PFSK-1 (cell line): ENCODE data around the gene EIF3D.

Experiments used
- FOXP2 ChIP-seq: optimal IDR thresholded peaks from 2 replicates; pipeline ENCODE3; 2011; ENCODE audit warnings: borderline replicate concordance, control low read depth, inconsistent platforms; ENCODE audit not compliant: insufficient read depth; ENCODE audit errors: extremely low read length, extremely low read depth
- POLR2AphosphoS5 ChIP-seq: IDR thresholded peaks from 2 replicates; pipeline ENCODE4 v1.6.1; 2012; ENCODE audit warnings: low read depth, mild to moderate bottlenecking, control low read depth, low read length, moderate library complexity
- REST ChIP-seq, 2 experiments: IDR thresholded peaks; 2 replicates each; pipeline versions ENCODE4 v1.6.1 to v1.8.0; 2011 to 2012; ENCODE audit warnings: low read depth in 2 of 2, low read length in 2 of 2, control low read depth in 1 of 2, inconsistent platforms in 1 of 2, mild to moderate bottlenecking in 1 of 2, moderate library complexity in 1 of 2; ENCODE audit not compliant: insufficient read depth in 1 of 2
- SIN3A ChIP-seq: IDR thresholded peaks from 2 replicates; pipeline ENCODE4 v1.6.1; 2012; ENCODE audit warnings: mild to moderate bottlenecking, low read length, moderate library complexity, borderline replicate concordance; ENCODE audit not compliant: insufficient read depth
- TAF1 ChIP-seq: IDR thresholded peaks from 2 replicates; pipeline ENCODE4 v1.6.1; 2012; ENCODE audit warnings: low read length, control low read depth, borderline replicate concordance; ENCODE audit not compliant: insufficient read depth

EIF3D gene

GRCh38 chr22:36486619-36487384, 42.2 kb downstream of the EIF3D start:
- TF ChIP-seq REST (IDR thresholded peaks at IDR 0.05; ENCODE audit: insufficient read depth in 1 of 2, low read depth in 2 of 2, low read length in 2 of 2) = no peak
- TF ChIP-seq TAF1 = no peak
- TF ChIP-seq POLR2AphosphoS5 = no peak
- TF ChIP-seq SIN3A = no peak
- no peak for TF ChIP-seq FOXP2

- TF ChIP-seq TAF1 (peak; percentile 86; the same call in 1 of the 2 replicates), REST (IDR thresholded peaks at IDR 0.05; ENCODE audit: insufficient read depth in 1 of 2, low read depth in 2 of 2, low read length in 2 of 2) (peak in 1 of 2 experiments; percentile 10; a peak in 1 of 4 replicates), POLR2AphosphoS5 (peak; percentile 97), SIN3A (0 out of 2 replicates have a peak, but pooled peaks have one; percentile 23), FOXP2 (peak; percentile 76)
Measured at GRCh38 chr22:36481393-36482168, 47.4 kb downstream of the EIF3D start, which contains the start of gene TXN2. TSS of gene TXN2 (minus strand) at chr22:36481640. CDS start at chr22:36480837, 803 bp downstream.

DNA sequence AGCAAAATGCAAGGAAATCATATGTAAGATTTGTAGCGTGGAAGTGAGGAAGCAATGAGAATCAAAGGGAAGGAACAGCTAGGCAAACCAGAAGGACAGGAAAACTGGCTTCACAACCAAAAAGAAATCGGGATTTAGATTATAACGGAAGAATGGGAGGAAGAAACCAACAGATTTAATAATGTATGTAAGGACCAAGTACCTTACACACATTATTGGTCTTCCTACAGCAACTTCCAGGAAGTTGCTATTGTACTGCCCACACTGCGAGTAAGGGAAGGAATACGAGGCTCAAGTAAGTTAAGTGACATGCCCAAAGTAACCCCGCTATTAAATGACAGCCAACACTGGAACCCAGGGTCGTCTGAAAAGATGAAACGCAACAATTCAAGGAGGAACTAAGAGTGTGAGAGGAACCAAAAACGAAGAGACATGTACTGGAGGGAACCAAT, 48.0 kb downstream of the EIF3D start:
- no peak for TF ChIP-seq FOXP2
- no peak for TF ChIP-seq POLR2AphosphoS5
- TF ChIP-seq SIN3A = no peak
- no peak for TF ChIP-seq TAF1
- TF ChIP-seq REST (IDR thresholded peaks at IDR 0.05; ENCODE audit: insufficient read depth in 1 of 2, low read depth in 2 of 2, low read length in 2 of 2) = no peak

DNA sequence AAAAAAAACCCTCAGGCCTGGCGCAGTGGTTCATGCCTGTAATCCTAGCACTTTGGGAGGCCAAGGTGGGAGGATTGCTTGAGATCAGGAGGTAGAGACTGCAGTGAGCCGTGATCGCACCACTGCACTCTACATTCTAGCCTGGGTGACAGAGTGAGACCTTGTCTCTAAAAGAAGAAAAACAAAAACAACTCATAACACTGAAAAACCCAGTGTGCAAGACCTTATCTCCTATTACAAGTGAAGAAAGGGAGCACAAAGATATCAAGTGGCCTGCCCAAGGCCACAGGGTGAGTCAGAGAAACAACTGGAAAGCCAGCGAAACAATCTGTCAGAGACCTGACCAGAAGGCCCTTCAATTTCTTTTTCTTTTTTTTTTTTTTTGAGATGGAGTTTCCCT, 50.0 kb downstream of the EIF3D start:
- TF ChIP-seq SIN3A = no peak
- TF ChIP-seq TAF1 = no peak
- TF ChIP-seq REST (IDR thresholded peaks at IDR 0.05; ENCODE audit: insufficient read depth in 1 of 2, low read depth in 2 of 2, low read length in 2 of 2) = no peak
- no peak for TF ChIP-seq FOXP2
- TF ChIP-seq POLR2AphosphoS5 = no peak
